Esophagus muscularis mucosa (tissue), 4 donors: ENCODE results near the gene DDO. TPM values are rescaled to one million over a fixed set of nuclear protein-coding genes. Genes with fewer than 3 reads are reported as not detected.

ENCODE experiments used
- DNase-seq: peaks from one replicate; pipeline ENCODE4 v3.0.0-alpha.2; 2017; ENCODE audit errors: extremely low spot score
- H3K27ac ChIP-seq, 4 donors: fragments of 200-600 bp; sonication (generic); replicated peaks in 1 of 4; 1 replicate in 3 of 4; 2 replicates in 1 of 4; pipeline ENCODE4 v1.5.1; 2016 to 2019; ENCODE audit warnings: mild to moderate bottlenecking in 1 of 4
- H3K27me3 ChIP-seq, 4 donors: fragments of 200-600 bp; sonication (generic); one replicate each; pipeline versions ENCODE4 v1.5.1 to v1.6.0; 2016 to 2019
- H3K36me3 ChIP-seq, 4 donors: fragments of 200-600 bp; sonication (generic); one replicate each; pipeline ENCODE4 v1.5.1; 2016 to 2019
- H3K4me1 ChIP-seq, 4 donors: fragments of 200-600 bp; sonication (generic); one replicate each; pipeline ENCODE4 v1.5.1; 2016 to 2019
- H3K4me3 ChIP-seq, 4 donors: fragments of 200-600 bp; sonication (generic); 1 replicate in 2 of 4; 2 replicates in 2 of 4; pipeline ENCODE4 v1.5.1; 2016 to 2019; ENCODE audit warnings: mild to moderate bottlenecking in 4 of 4, moderate library complexity in 1 of 4
- H3K9me3 ChIP-seq, 4 donors: fragments of 200-600 bp; sonication (generic); 1 replicate in 3 of 4; 2 replicates in 1 of 4; pipeline ENCODE4 v1.5.1; 2016 to 2019
- EP300 ChIP-seq: sonication (generic); formaldehyde crosslinking; IDR thresholded peaks from one replicate; pipeline ENCODE4 v1.6.1; 2017; ENCODE audit warnings: antibody characterized with exemption
- POLR2A ChIP-seq: fragments of 450-650 bp; IDR thresholded peaks from one replicate; pipeline ENCODE4 v1.6.1; 2017; ENCODE audit warnings: antibody characterized with exemption, moderate library complexity, mild to moderate bottlenecking, low read depth
- POLR2AphosphoS5 ChIP-seq, 2 donors: sonication (generic); formaldehyde crosslinking; IDR thresholded peaks; one replicate each; pipeline ENCODE4 v1.6.1; 2017; ENCODE audit warnings: antibody characterized with exemption in 2 of 2
- WGBS: methylation state at CpG from one replicate; pipeline ENCODE4 v1.1.5; 2018; 5-methylcytosine and 5-hydroxymethylcytosine counted together
- intact Hi-C: fragments of 100-400 bp; cut with DNase I; formaldehyde crosslinking; loops from one replicate; pipeline ENCODE4 v1.15.1; 2023
- total RNA-seq, 4 donors: library from RNA; depleted of rRNA; stranded (reverse); fragments of >200 nt; gene quantifications; one replicate each; pipeline versions ENCODE4 v1.1.0 to v1.2.1, GENCODE V29; 2016
- TF ChIP-seq, protein P1 (sequence below), 3 experiments: fragments of 200-600 bp in 2 of 3; fragments of 450-650 bp in 1 of 3; sonication (generic) in 2 of 3; IDR thresholded peaks; one replicate each; pipeline ENCODE4 v1.5.1; 2017 to 2019; ENCODE audit warnings: antibody characterized with exemption in 3 of 3, mild to moderate bottlenecking in 2 of 3, moderate library complexity in 1 of 3

Gene DDO
- total RNA-seq, 4 donors from 2014 or later: 0.29 to 2.1 (median 1.1) TPM

DNA sequence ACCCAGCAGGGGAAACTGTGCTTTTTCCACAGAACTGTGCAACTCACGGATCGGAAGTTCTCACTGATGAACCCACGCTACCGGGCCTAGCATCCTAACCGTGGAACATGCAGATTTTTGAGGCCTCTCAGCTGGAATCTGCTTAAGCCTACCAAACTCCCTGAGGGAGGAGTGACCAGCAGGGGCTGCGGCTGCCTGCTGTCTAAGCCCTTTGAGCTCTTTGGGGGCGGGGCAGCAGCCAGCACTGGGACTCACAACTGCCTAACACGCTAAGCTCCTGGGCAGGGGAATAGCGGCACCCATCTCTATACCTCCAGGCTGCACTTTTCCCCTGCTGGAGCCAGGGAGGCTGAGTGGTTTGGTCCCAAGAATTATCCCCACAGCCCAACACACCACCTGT lies 36.8 kb downstream of the DDO start:
- DNase-seq: no peak
- intact Hi-C loops: no loop called here
- WGBS: 72% methylated on average over 2 of the region's 9 CpGs
- H3K27me3 ChIP-seq: no peaks in the 10 kb centered on the region
- H3K27ac ChIP-seq: no peak overlapping the region
- no peaks in the 10 kb centered on the region for H3K4me1 ChIP-seq
- no peaks in the 10 kb centered on the region for H3K9me3 ChIP-seq
- TF ChIP-seq, protein P1, sequence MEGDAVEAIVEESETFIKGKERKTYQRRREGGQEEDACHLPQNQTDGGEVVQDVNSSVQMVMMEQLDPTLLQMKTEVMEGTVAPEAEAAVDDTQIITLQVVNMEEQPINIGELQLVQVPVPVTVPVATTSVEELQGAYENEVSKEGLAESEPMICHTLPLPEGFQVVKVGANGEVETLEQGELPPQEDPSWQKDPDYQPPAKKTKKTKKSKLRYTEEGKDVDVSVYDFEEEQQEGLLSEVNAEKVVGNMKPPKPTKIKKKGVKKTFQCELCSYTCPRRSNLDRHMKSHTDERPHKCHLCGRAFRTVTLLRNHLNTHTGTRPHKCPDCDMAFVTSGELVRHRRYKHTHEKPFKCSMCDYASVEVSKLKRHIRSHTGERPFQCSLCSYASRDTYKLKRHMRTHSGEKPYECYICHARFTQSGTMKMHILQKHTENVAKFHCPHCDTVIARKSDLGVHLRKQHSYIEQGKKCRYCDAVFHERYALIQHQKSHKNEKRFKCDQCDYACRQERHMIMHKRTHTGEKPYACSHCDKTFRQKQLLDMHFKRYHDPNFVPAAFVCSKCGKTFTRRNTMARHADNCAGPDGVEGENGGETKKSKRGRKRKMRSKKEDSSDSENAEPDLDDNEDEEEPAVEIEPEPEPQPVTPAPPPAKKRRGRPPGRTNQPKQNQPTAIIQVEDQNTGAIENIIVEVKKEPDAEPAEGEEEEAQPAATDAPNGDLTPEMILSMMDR (IDR thresholded peaks at IDR 0.05): no peak
- TF ChIP-seq POLR2A (no peak), POLR2AphosphoS5 (IDR thresholded peaks at IDR 0.05) (no peak), EP300 (no peak)
- no peaks in the 10 kb centered on the region for H3K36me3 ChIP-seq
- no peak overlapping the region for H3K4me3 ChIP-seq

DNA sequence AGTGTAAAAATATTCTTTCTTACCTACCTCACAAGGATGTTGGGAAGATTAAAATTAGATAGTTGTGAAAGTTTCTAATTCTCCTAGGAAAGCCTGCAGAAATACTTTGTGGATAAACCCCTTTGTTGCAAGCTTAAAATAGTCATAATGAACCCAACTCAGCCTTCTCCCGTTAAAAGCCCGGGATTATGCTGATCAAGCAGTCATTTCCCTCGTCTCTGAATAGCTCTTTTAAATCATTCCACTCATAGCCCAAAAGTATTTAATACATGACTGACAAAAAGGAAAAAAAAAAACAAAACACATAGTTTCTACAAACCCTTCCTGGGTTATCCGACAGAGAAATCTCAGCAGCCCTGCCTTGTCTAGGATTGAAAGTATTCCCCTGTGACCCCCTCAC lies 46.3 kb downstream of the DDO start:
- no peak for DNase-seq
- Histone ChIP-seq H3K27ac (no peak overlapping the region), H3K9me3 (no peaks in the 10 kb centered on the region), H3K4me1 (peaks cover 0 to 26% (median 15%) of the 10 kb centered on the region in 4 donors), H3K36me3 (no peaks in the 10 kb centered on the region), H3K4me3 (no peak overlapping the region), H3K27me3 (no peaks in the 10 kb centered on the region)
- intact Hi-C loops: loop anchor here (5.0 kb wide), 1 partner anchor 42 kb away; no protein-coding TSS in a partner anchor
- no peak for TF ChIP-seq EP300
- TF ChIP-seq, protein P1 (IDR thresholded peaks at IDR 0.05): no peak
- no peak for TF ChIP-seq POLR2AphosphoS5 (IDR thresholded peaks at IDR 0.05)
- no peak for TF ChIP-seq POLR2A
- 56% methylated on average over 4 of the region's 4 CpGs for WGBS

DNA sequence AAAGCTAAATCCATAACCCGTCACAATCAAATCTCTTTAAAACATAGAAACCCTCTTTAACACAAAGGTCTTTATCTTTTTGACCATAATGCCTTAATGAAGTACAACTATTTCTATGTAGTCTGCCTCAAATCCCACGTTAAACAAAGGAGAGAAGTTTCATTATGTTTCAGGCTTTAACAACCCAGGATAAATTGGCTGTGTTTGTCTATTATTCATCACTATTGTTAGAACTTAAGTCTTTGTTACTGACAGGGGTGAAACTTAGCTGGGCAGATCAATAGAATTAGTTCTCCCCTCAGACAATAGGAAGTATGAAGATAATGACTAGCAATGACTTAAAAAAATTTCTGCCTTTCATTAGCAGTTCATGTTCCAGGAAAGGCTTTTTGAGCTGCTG lies 47.1 kb downstream of the DDO start:
- no peak for DNase-seq
- no peaks in the 10 kb centered on the region for H3K27me3 ChIP-seq
- 75% methylated on average over 2 of the region's 2 CpGs for WGBS
- H3K36me3 ChIP-seq: no peaks in the 10 kb centered on the region
- H3K4me3 ChIP-seq: no peak overlapping the region
- intact Hi-C loops: loop anchor here (5.0 kb wide), 1 partner anchor 41 kb away; no protein-coding TSS in a partner anchor
- no peaks in the 10 kb centered on the region for H3K9me3 ChIP-seq
- peaks cover 7 to 34% (median 23%) of the 10 kb centered on the region in 4 donors for H3K4me1 ChIP-seq
- TF ChIP-seq, protein P1 (IDR thresholded peaks at IDR 0.05): no peak
- no peak for TF ChIP-seq POLR2AphosphoS5 (IDR thresholded peaks at IDR 0.05)
- no peak for TF ChIP-seq POLR2A
- TF ChIP-seq EP300: no peak
- no peak overlapping the region for H3K27ac ChIP-seq

DNA sequence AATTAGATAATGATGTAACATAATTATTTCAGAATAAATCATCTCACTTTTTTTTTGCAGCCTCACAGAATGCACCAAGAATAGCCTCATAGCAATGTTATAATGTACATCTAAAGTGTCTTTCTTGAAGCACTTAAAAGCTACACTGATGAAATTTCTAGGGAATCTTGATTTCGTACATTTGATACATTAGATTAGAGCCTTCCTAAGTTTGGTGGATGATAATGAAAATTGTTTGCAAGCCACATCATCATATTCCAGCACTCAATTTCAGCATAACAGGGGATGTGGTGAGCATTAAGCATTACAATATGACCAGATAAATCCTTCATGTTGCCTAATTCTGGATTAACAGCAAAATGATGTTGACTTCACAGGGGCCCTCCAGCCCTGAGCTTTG lies 47.5 kb downstream of the DDO start:
- H3K36me3 ChIP-seq: no peaks in the 10 kb centered on the region
- H3K9me3 ChIP-seq: no peaks in the 10 kb centered on the region
- 81% methylated on average over 1 of the region's 1 CpG for WGBS
- no peak for TF ChIP-seq EP300
- no peak for TF ChIP-seq POLR2AphosphoS5 (IDR thresholded peaks at IDR 0.05)
- no peak for TF ChIP-seq POLR2A
- TF ChIP-seq, protein P1 (IDR thresholded peaks at IDR 0.05): no peak
- peaks cover 9 to 38% (median 26%) of the 10 kb centered on the region in 4 donors for H3K4me1 ChIP-seq
- intact Hi-C loops: loop anchor here (5.0 kb wide), 1 partner anchor 41 kb away; no protein-coding TSS in a partner anchor
- no peaks in the 10 kb centered on the region for H3K27me3 ChIP-seq
- no peak overlapping the region for H3K4me3 ChIP-seq
- DNase-seq: no peak
- H3K27ac ChIP-seq: no peak overlapping the region

DNA sequence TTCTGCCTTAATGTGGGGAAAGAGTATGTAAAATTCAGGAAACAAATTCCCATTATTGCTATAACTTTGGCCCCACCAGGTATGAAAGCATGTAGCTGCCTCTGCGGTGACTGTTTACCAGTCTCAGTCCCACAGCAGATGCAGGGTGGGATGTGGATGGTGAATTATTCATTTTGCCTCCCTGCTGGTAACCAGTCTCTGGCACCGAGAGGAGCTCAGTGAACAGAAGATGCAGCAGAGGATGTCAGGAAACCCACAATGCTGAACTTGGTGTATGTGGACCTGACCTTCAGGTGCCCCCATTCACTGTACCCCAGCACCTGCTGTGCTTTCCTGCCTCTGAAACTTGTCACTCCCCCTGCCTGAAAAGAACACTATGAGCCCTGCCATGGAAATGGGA lies 48.4 kb downstream of the DDO start:
- 100% methylated on average over 1 of the region's 2 CpGs for WGBS
- peaks cover 9 to 38% (median 26%) of the 10 kb centered on the region in 4 donors for H3K4me1 ChIP-seq
- H3K9me3 ChIP-seq: no peaks in the 10 kb centered on the region
- H3K27ac ChIP-seq: no peak overlapping the region
- intact Hi-C loops: loop anchor here (5.0 kb wide), 1 partner anchor 40 kb away; no protein-coding TSS in a partner anchor
- no peak for DNase-seq
- no peak for TF ChIP-seq POLR2AphosphoS5 (IDR thresholded peaks at IDR 0.05)
- TF ChIP-seq, protein P1 (IDR thresholded peaks at IDR 0.05): no peak
- no peak for TF ChIP-seq POLR2A
- TF ChIP-seq EP300: no peak
- no peaks in the 10 kb centered on the region for H3K27me3 ChIP-seq
- no peak overlapping the region for H3K4me3 ChIP-seq
- H3K36me3 ChIP-seq: no peaks in the 10 kb centered on the region
